ENCODE data around the gene ATF2. TPM values are rescaled to one million over a fixed set of nuclear protein-coding genes. Genes with fewer than 3 reads are reported as not detected.

The ATF2 gene
- total and polyA plus RNA-seq, 9 of the 15 experiments (the other 6 are each of a cell fraction or from before 2014, with no cell fraction given): 24.2 to 111 (median 45.9) TPM

- in situ Hi-C loops (cut with MboI): no loop called here
- CTCF ChIA-PET (ENCODE audit: low intra/inter-chr PET ratio): no interaction called here
- H3K9me1 ChIP-seq (ENCODE audit: control insufficient read depth, insufficient read depth, low read length): no peaks in the 10 kb centered on the region
- H3K4me1 ChIP-seq (replicated peaks in 1 of 2; ENCODE audit: control insufficient read depth in 2 of 2, insufficient read depth in 2 of 2, low read length in 2 of 2): no peaks in the 10 kb centered on the region
- no peaks in the 10 kb centered on the region; the same call in 1 of the 2 replicates for H4K20me1 ChIP-seq (replicated peaks; ENCODE audit: control insufficient read depth, insufficient read depth, low read length)
- no peaks in the 10 kb centered on the region for H3K9me3 ChIP-seq (replicated peaks; ENCODE audit: control insufficient read depth, insufficient read depth, low read depth, low read length)
- POLR2A ChIA-PET: interaction anchor here (0.6 to 2.0 kb wide), 8 partner anchors 9 to 31 kb away, joined by 3 to 8 read pairs (median 5); no protein-coding TSS in a partner anchor
- H3K4me3 ChIP-seq: no peak overlapping the region
- H3K4me2 ChIP-seq (ENCODE audit: insufficient read depth, low read length): no peak overlapping the region
- H2AFZ ChIP-seq (ENCODE audit: low read depth, low read length): no peak overlapping the region
- no TSS peak for BruUV-seq (replicated peaks)
- DNase-seq (ENCODE audit: extremely low read depth in 1 of 4, low spot score in 3 of 4) (no peak), ATAC-seq (no peak), FAIRE-seq (no peak)
- no peaks in the 10 kb centered on the region for H3K27me3 ChIP-seq (ENCODE audit: control insufficient read depth in 2 of 2, insufficient read depth in 2 of 2, low read length in 2 of 2)
- no peak for TF ChIP-seq THAP12 (CRISPR knock-in tag; IDR thresholded peaks at IDR 0.05)
- no peak for TF ChIP-seq MYNN (IDR thresholded peaks at IDR 0.05)
- no peak for TF ChIP-seq MYNN (CRISPR knock-in tag; IDR thresholded peaks at IDR 0.05)
- TF ChIP-seq FOXP1 (CRISPR knock-in tag; IDR thresholded peaks at IDR 0.05): no peak
- no peak for TF ChIP-seq HINFP (tag; conservative IDR thresholded peaks at IDR 0.05; ENCODE audit: low read depth)
- TF ChIP-seq SRF (CRISPR knock-in tag; IDR thresholded peaks at IDR 0.05): no peak
- no peak for TF ChIP-seq ZBTB33 (CRISPR knock-in tag; IDR thresholded peaks at IDR 0.05)
- no peak for TF ChIP-seq IRF9 (tag; IDR thresholded peaks at IDR 0.05)
- no peak for TF ChIP-seq GABPB2 (CRISPR knock-in tag; conservative IDR thresholded peaks at IDR 0.05)
- no peak for TF ChIP-seq STAG1 (CRISPR knock-in tag; IDR thresholded peaks at IDR 0.05; ENCODE audit: borderline replicate concordance)
- no peak for TF ChIP-seq MAFK (IDR thresholded peaks at IDR 0.05; ENCODE audit: low read length)
- no peak for TF ChIP-seq ZNF134 (CRISPR knock-in tag; conservative IDR thresholded peaks at IDR 0.05)
- H3K9ac ChIP-seq (ENCODE audit: insufficient read depth in 1 of 2, low read depth in 2 of 2, low read length in 2 of 2): no peak overlapping the region
- H3K36me3 ChIP-seq (ENCODE audit: control insufficient read depth, insufficient read depth, low read length): peaks cover 82% of the 10 kb centered on the region
- WGBS (ENCODE audit: insufficient coverage, low coverage, missing lambda C conversion rate): 60% methylated on average over 2 of the region's 2 CpGs
- intact Hi-C loops (cut with micrococcal nuclease): no loop called here
- no peak overlapping the region for H3K27ac ChIP-seq (ENCODE audit: extremely low read depth, low read depth, low read length)
- H3K79me2 ChIP-seq (ENCODE audit: control insufficient read depth, insufficient read depth, low read length): peaks cover 78% of the 10 kb centered on the region
Observed at GRCh38 chr2:175137793-175138192, 30.2 kb downstream of the ATF2 start.
